Activated CD4-positive, alpha-beta T cell treated with anti-CD3 and anti-CD28 coated beads for 24 hours (primary cell): Measurements from ENCODE around the gene TREM1.
"Not testable (repeated sequence)": the region's sequence is repeated elsewhere in the genome, so short reads cannot be mapped to it uniquely, and the experiment has no call there.

Experiments used
- DNase-seq, 2 donors: peaks; one replicate each; pipeline ENCODE4 v3.0.0-alpha.2; 2020; ENCODE audit warnings: low read depth in 2 of 2

The TREM1 gene

GRCh38 chr6:41297248-41297647 is 10.8 kb upstream of the TREM1 start:
- not testable (repeated sequence) for DNase-seq

GRCh38 chr6:41294214-41294872 is 7.9 kb upstream of the TREM1 start:
- DNase-seq, result no peak

GRCh38 chr6:41291717-41292116 is 5.2 kb upstream of the TREM1 start:
- no peak for DNase-seq

GRCh38 chr6:41289815-41290214 is 3.3 kb upstream of the TREM1 start:
- no peak for DNase-seq

GRCh38 chr6:41288754-41289129 is 2.3 kb upstream of the TREM1 start:
- no peak for DNase-seq

GRCh38 chr6:41288030-41288753 is 1.7 kb upstream of the TREM1 start:
- DNase-seq, result no peak

- no peak for DNase-seq
Observed at GRCh38 chr6:41284726-41285125, 1.8 kb downstream of the TREM1 start.

- no peak for DNase-seq
Observed at GRCh38 chr6:41283600-41283999, 2.9 kb downstream of the TREM1 start.

- DNase-seq, result no peak
Observed at GRCh38 chr6:41280381-41281057, 6.0 kb downstream of the TREM1 start.

- peak; percentile 45 to 49 for DNase-seq
Observed at GRCh38 chr6:41278699-41279405, 7.6 kb downstream of the TREM1 start.

- DNase-seq, result no peak
Observed at GRCh38 chr6:41277605-41278004, 8.9 kb downstream of the TREM1 start.

- no peak for DNase-seq
Observed at GRCh38 chr6:41275489-41275888, 11.0 kb downstream of the TREM1 start.

- no peak for DNase-seq
Observed at GRCh38 chr6:41274256-41274655, 12.2 kb downstream of the TREM1 start.

GRCh38 chr6:41273714-41274113 is 12.8 kb downstream of the TREM1 start:
- no peak for DNase-seq

GRCh38 chr6:41272591-41273240 is 13.8 kb downstream of the TREM1 start:
- DNase-seq, result no peak

GRCh38 chr6:41271901-41272395 is 14.5 kb downstream of the TREM1 start:
- DNase-seq, result no peak

GRCh38 chr6:41269716-41270115 is 16.8 kb downstream of the TREM1 start:
- no peak for DNase-seq

GRCh38 chr6:41269166-41269565 is 17.3 kb downstream of the TREM1 start:
- no peak for DNase-seq

- no peak for DNase-seq
Observed at GRCh38 chr6:41268478-41268877, 18.0 kb downstream of the TREM1 start.

GRCh38 chr6:41266541-41266940 is 19.9 kb downstream of the TREM1 start:
- DNase-seq, result no peak

GRCh38 chr6:41263267-41263666 is 23.2 kb downstream of the TREM1 start:
- no peak for DNase-seq

GRCh38 chr6:41262401-41262800 is 24.1 kb downstream of the TREM1 start:
- DNase-seq, result no peak
